ENCODE data around the gene HSPH1. TPM values are rescaled to one million over a fixed set of nuclear protein-coding genes. Genes with fewer than 3 reads are reported as not detected.

HSPH1 gene
- total and polyA plus RNA-seq, 2 of the 8 experiments (the other 6 are each of a cell fraction or from before 2014, with no cell fraction given), result 14.2 to 145 TPM

DNA sequence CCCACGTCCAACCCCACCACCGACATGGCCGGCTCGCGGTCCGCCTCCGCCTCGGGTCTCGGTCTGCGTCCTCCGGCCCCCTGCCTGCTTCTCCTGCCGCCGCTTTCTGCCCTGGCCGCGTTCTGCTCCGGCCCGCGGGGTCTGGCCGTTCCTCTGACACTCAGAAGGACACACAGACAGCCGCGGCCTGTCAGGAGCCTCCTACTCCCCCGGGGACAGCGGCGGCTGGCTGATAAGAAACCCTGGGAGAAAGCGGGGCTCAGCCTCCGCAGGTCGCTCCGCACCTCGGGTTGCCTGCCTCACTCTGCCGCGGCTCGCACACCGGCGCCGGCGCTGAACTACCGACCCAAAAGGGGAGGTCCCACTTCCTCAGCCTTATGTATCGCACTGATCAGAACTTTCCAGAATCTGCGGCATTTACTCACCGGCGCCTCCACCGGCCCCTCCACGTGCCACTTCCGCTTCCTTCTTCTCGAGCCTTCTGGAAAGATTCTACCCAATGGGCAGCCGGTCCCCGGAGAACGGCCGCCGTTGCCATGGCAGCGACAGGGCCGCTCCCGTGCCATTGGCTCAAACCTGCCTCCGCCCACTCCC lies at the start of gene HSPH1 (continued):
- TF ChIP-seq, protein P1, sequence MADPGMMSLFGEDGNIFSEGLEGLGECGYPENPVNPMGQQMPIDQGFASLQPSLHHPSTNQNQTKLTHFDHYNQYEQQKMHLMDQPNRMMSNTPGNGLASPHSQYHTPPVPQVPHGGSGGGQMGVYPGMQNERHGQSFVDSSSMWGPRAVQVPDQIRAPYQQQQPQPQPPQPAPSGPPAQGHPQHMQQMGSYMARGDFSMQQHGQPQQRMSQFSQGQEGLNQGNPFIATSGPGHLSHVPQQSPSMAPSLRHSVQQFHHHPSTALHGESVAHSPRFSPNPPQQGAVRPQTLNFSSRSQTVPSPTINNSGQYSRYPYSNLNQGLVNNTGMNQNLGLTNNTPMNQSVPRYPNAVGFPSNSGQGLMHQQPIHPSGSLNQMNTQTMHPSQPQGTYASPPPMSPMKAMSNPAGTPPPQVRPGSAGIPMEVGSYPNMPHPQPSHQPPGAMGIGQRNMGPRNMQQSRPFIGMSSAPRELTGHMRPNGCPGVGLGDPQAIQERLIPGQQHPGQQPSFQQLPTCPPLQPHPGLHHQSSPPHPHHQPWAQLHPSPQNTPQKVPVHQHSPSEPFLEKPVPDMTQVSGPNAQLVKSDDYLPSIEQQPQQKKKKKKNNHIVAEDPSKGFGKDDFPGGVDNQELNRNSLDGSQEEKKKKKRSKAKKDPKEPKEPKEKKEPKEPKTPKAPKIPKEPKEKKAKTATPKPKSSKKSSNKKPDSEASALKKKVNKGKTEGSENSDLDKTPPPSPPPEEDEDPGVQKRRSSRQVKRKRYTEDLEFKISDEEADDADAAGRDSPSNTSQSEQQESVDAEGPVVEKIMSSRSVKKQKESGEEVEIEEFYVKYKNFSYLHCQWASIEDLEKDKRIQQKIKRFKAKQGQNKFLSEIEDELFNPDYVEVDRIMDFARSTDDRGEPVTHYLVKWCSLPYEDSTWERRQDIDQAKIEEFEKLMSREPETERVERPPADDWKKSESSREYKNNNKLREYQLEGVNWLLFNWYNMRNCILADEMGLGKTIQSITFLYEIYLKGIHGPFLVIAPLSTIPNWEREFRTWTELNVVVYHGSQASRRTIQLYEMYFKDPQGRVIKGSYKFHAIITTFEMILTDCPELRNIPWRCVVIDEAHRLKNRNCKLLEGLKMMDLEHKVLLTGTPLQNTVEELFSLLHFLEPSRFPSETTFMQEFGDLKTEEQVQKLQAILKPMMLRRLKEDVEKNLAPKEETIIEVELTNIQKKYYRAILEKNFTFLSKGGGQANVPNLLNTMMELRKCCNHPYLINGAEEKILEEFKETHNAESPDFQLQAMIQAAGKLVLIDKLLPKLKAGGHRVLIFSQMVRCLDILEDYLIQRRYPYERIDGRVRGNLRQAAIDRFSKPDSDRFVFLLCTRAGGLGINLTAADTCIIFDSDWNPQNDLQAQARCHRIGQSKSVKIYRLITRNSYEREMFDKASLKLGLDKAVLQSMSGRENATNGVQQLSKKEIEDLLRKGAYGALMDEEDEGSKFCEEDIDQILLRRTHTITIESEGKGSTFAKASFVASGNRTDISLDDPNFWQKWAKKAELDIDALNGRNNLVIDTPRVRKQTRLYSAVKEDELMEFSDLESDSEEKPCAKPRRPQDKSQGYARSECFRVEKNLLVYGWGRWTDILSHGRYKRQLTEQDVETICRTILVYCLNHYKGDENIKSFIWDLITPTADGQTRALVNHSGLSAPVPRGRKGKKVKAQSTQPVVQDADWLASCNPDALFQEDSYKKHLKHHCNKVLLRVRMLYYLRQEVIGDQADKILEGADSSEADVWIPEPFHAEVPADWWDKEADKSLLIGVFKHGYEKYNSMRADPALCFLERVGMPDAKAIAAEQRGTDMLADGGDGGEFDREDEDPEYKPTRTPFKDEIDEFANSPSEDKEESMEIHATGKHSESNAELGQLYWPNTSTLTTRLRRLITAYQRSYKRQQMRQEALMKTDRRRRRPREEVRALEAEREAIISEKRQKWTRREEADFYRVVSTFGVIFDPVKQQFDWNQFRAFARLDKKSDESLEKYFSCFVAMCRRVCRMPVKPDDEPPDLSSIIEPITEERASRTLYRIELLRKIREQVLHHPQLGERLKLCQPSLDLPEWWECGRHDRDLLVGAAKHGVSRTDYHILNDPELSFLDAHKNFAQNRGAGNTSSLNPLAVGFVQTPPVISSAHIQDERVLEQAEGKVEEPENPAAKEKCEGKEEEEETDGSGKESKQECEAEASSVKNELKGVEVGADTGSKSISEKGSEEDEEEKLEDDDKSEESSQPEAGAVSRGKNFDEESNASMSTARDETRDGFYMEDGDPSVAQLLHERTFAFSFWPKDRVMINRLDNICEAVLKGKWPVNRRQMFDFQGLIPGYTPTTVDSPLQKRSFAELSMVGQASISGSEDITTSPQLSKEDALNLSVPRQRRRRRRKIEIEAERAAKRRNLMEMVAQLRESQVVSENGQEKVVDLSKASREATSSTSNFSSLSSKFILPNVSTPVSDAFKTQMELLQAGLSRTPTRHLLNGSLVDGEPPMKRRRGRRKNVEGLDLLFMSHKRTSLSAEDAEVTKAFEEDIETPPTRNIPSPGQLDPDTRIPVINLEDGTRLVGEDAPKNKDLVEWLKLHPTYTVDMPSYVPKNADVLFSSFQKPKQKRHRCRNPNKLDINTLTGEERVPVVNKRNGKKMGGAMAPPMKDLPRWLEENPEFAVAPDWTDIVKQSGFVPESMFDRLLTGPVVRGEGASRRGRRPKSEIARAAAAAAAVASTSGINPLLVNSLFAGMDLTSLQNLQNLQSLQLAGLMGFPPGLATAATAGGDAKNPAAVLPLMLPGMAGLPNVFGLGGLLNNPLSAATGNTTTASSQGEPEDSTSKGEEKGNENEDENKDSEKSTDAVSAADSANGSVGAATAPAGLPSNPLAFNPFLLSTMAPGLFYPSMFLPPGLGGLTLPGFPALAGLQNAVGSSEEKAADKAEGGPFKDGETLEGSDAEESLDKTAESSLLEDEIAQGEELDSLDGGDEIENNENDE (IDR thresholded peaks at IDR 0.05; ENCODE audit: insufficient replicate concordance, low read length), result no peak
- TF ChIP-seq EZH2 (IDR thresholded peaks at IDR 0.05; ENCODE audit: low read depth, low read length, severe bottlenecking) (no peak), ASH2L (IDR thresholded peaks at IDR 0.05; ENCODE audit: low read length) (no peak), POLR2A (IDR thresholded peaks at IDR 0.05; ENCODE audit: control extremely low read depth in 1 of 2, low read depth in 2 of 2, low read length in 2 of 2) (peak; percentile 23 to 54; a peak in 2 of 3 replicates), KDM4A (IDR thresholded peaks at IDR 0.05; ENCODE audit: low read depth, low read length, severe bottlenecking) (peak; percentile 66), RFX5 (IDR thresholded peaks at IDR 0.05; ENCODE audit: borderline replicate concordance, low read depth, low read length) (peak; percentile 73), RAD21 (IDR thresholded peaks at IDR 0.05 in 1 of 2, conservative IDR thresholded peaks at IDR 0.05 in 1 of 2; ENCODE audit: low read depth in 2 of 2, low read length in 2 of 2) (no peak)
- TF ChIP-seq, protein P2, sequence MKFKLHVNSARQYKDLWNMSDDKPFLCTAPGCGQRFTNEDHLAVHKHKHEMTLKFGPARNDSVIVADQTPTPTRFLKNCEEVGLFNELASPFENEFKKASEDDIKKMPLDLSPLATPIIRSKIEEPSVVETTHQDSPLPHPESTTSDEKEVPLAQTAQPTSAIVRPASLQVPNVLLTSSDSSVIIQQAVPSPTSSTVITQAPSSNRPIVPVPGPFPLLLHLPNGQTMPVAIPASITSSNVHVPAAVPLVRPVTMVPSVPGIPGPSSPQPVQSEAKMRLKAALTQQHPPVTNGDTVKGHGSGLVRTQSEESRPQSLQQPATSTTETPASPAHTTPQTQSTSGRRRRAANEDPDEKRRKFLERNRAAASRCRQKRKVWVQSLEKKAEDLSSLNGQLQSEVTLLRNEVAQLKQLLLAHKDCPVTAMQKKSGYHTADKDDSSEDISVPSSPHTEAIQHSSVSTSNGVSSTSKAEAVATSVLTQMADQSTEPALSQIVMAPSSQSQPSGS (IDR thresholded peaks at IDR 0.05; ENCODE audit: low read length), result no peak

Data from H1 (cell line).